Karpas-422 (cell line): ENCODE measurements around the gene SLMAP. TPM values are rescaled to one million over a fixed set of nuclear protein-coding genes. Genes with fewer than 3 reads are reported as not detected.

ENCODE experiments used
- DNase-seq: peaks from one replicate; pipeline ENCODE4 v3.0.0-alpha.2; 2015
- H2AFZ ChIP-seq: fragments of 200-600 bp; sonication (generic); 2 replicates; pipeline ENCODE4 v1.6.1; 2014; ENCODE audit warnings: antibody characterized with exemption, low read length, mixed read lengths
- H3K27ac ChIP-seq: fragments of 200-600 bp; sonication (generic); 2 replicates; pipeline ENCODE4 v1.5.1; 2014; ENCODE audit warnings: mild to moderate bottlenecking, low read length, moderate library complexity
- H3K27me3 ChIP-seq: fragments of 200-600 bp; sonication (generic); 2 replicates; pipeline ENCODE4 v1.6.1; 2014; ENCODE audit warnings: low read length, mixed read lengths
- H3K36me3 ChIP-seq: fragments of 200-600 bp; sonication (generic); 2 replicates; pipeline ENCODE4 v1.6.1; 2014; ENCODE audit warnings: low read length, mixed read lengths; ENCODE audit not compliant: insufficient read depth
- H3K4me1 ChIP-seq: fragments of 200-600 bp; sonication (generic); 2 replicates; pipeline ENCODE4 v1.6.1; 2014; ENCODE audit warnings: mild to moderate bottlenecking, low read length, mixed read lengths
- H3K4me2 ChIP-seq: fragments of 200-600 bp; sonication (generic); 2 replicates; pipeline ENCODE4 v1.6.1; 2014; ENCODE audit warnings: low read length, low read depth, mild to moderate bottlenecking; ENCODE audit not compliant: poor library complexity, severe bottlenecking
- H3K4me3 ChIP-seq: fragments of 200-600 bp; sonication (generic); 2 replicates; pipeline ENCODE4 v1.5.1; 2014; ENCODE audit warnings: mild to moderate bottlenecking, antibody characterized with exemption, low read length, mixed read lengths
- H3K79me2 ChIP-seq: fragments of 200-600 bp; sonication (generic); 2 replicates; pipeline ENCODE4 v1.6.1; 2014; ENCODE audit warnings: mild to moderate bottlenecking, low read length, mixed read lengths
- H3K9ac ChIP-seq: fragments of 200-600 bp; sonication (generic); 2 replicates; pipeline ENCODE4 v1.6.0; 2014; ENCODE audit warnings: low read length
- H3K9me2 ChIP-seq: fragments of 200-600 bp; sonication (generic), shearing (Covaris generic); replicated peaks from 2 replicates; pipeline ENCODE4 v1.6.0; 2014; ENCODE audit warnings: mild to moderate bottlenecking, low read length, moderate library complexity; ENCODE audit not compliant: insufficient read depth
- H3K9me3 ChIP-seq: fragments of 300-700, 200-600 bp; sonication (generic); 2 replicates; pipeline ENCODE4 v1.6.1; 2014; ENCODE audit warnings: low read length, mixed read lengths
- H4K20me1 ChIP-seq: fragments of 200-600 bp; sonication (generic); 2 replicates; pipeline ENCODE4 v1.6.1; 2014; ENCODE audit warnings: mild to moderate bottlenecking, antibody characterized with exemption, low read length, low read depth; ENCODE audit not compliant: insufficient read depth
- total RNA-seq: library from RNA; depleted of rRNA; stranded (reverse); fragments of >200 nt; shearing (Covaris generic); gene quantifications from 2 replicates; pipeline ENCODE4 v1.2.3, GENCODE V29; 2014; ENCODE audit warnings: low replicate concordance

The SLMAP gene
- total RNA-seq, 1 experiment from 2014 or later, result 63.6 TPM

- Histone ChIP-seq H3K4me2 (no peak overlapping the region), H2AFZ (no peak overlapping the region), H3K4me1 (no peaks in the 10 kb centered on the region), H3K4me3 (no peak overlapping the region), H4K20me1 (no peaks in the 10 kb centered on the region), H3K27ac (no peak overlapping the region), H3K9ac (no peak overlapping the region), H3K79me2 (no peaks in the 10 kb centered on the region), H3K27me3 (no peaks in the 10 kb centered on the region), H3K36me3 (peaks cover 11% of the 10 kb centered on the region; the same call in 1 of the 2 replicates), H3K9me3 (no peaks in the 10 kb centered on the region), H3K9me2 (no peaks in the 10 kb centered on the region)
- no peak for DNase-seq
Observed at GRCh38 chr3:57927916-57928315, 171.8 kb downstream of the SLMAP start.

GRCh38 chr3:57928511-57928910, 172.4 kb downstream of the SLMAP start:
- H3K27me3 ChIP-seq, result no peaks in the 10 kb centered on the region
- no peaks in the 10 kb centered on the region for H3K79me2 ChIP-seq
- no peak overlapping the region for H3K27ac ChIP-seq
- H3K9me3 ChIP-seq, result no peaks in the 10 kb centered on the region
- H3K9ac ChIP-seq, result no peak overlapping the region
- no peak for DNase-seq
- H2AFZ ChIP-seq, result no peak overlapping the region
- H3K9me2 ChIP-seq, result no peaks in the 10 kb centered on the region
- no peaks in the 10 kb centered on the region for H4K20me1 ChIP-seq
- H3K36me3 ChIP-seq, result peaks cover 10% of the 10 kb centered on the region; the same call in 1 of the 2 replicates
- H3K4me1 ChIP-seq, result no peaks in the 10 kb centered on the region
- no peak overlapping the region for H3K4me2 ChIP-seq
- no peak overlapping the region for H3K4me3 ChIP-seq

- Histone ChIP-seq H3K4me2 (no peak overlapping the region), H3K4me1 (no peaks in the 10 kb centered on the region), H3K36me3 (peaks cover 6% of the 10 kb centered on the region; the same call in 1 of the 2 replicates), H3K27ac (no peak overlapping the region), H3K27me3 (no peaks in the 10 kb centered on the region), H3K79me2 (no peaks in the 10 kb centered on the region), H3K9me2 (no peaks in the 10 kb centered on the region), H3K9ac (no peak overlapping the region), H3K4me3 (no peak overlapping the region), H2AFZ (no peak overlapping the region), H3K9me3 (no peaks in the 10 kb centered on the region), H4K20me1 (no peaks in the 10 kb centered on the region)
- DNase-seq, result no peak
Observed at GRCh38 chr3:57929988-57930387, 173.9 kb downstream of the SLMAP start.

- Histone ChIP-seq H3K27me3 (no peaks in the 10 kb centered on the region), H2AFZ (no peak overlapping the region), H3K9me3 (no peaks in the 10 kb centered on the region), H3K4me1 (no peaks in the 10 kb centered on the region), H4K20me1 (no peaks in the 10 kb centered on the region), H3K79me2 (no peaks in the 10 kb centered on the region), H3K9ac (no peak overlapping the region), H3K9me2 (no peaks in the 10 kb centered on the region), H3K27ac (no peak overlapping the region), H3K4me2 (no peak overlapping the region), H3K36me3 (no peaks in the 10 kb centered on the region), H3K4me3 (no peak overlapping the region)
- DNase-seq, result no peak
Observed at GRCh38 chr3:57933602-57934001, 177.5 kb downstream of the SLMAP start.

GRCh38 chr3:57934373-57934772, 178.3 kb downstream of the SLMAP start:
- Histone ChIP-seq H3K9me2 (no peaks in the 10 kb centered on the region), H3K9me3 (no peaks in the 10 kb centered on the region)
- DNase-seq, result no peak

GRCh38 chr3:57935539-57935938, 179.4 kb downstream of the SLMAP start:
- Histone ChIP-seq H4K20me1 (no peaks in the 10 kb centered on the region), H2AFZ (no peak overlapping the region), H3K27ac (no peak overlapping the region), H3K27me3 (no peaks in the 10 kb centered on the region), H3K9me2 (no peaks in the 10 kb centered on the region), H3K79me2 (no peaks in the 10 kb centered on the region), H3K4me2 (no peak overlapping the region), H3K9ac (no peak overlapping the region), H3K36me3 (no peaks in the 10 kb centered on the region), H3K9me3 (no peaks in the 10 kb centered on the region), H3K4me3 (no peak overlapping the region), H3K4me1 (no peaks in the 10 kb centered on the region)
- no peak for DNase-seq

More at GRCh38 chr3:57934373-57934772, 178.3 kb downstream of the SLMAP start:
- no peaks in the 10 kb centered on the region for H3K4me1 ChIP-seq
- H3K36me3 ChIP-seq, result no peaks in the 10 kb centered on the region
- no peak overlapping the region for H3K27ac ChIP-seq
- H3K27me3 ChIP-seq, result no peaks in the 10 kb centered on the region
- H3K9ac ChIP-seq, result no peak overlapping the region
- H3K79me2 ChIP-seq, result no peaks in the 10 kb centered on the region
- H2AFZ ChIP-seq, result no peak overlapping the region
- no peak overlapping the region for H3K4me2 ChIP-seq
- H4K20me1 ChIP-seq, result no peaks in the 10 kb centered on the region
- no peak overlapping the region for H3K4me3 ChIP-seq

- Histone ChIP-seq H3K9ac (no peak overlapping the region), H3K9me3 (no peaks in the 10 kb centered on the region), H3K4me1 (no peaks in the 10 kb centered on the region), H3K27me3 (no peaks in the 10 kb centered on the region), H3K27ac (no peak overlapping the region), H4K20me1 (no peaks in the 10 kb centered on the region), H3K4me2 (no peak overlapping the region), H3K36me3 (no peaks in the 10 kb centered on the region), H3K4me3 (no peak overlapping the region), H2AFZ (no peak overlapping the region), H3K9me2 (no peaks in the 10 kb centered on the region), H3K79me2 (no peaks in the 10 kb centered on the region)
- DNase-seq, result no peak
Observed at GRCh38 chr3:57937092-57937491, 181.0 kb downstream of the SLMAP start.

- Histone ChIP-seq H3K4me1 (no peaks in the 10 kb centered on the region), H4K20me1 (0 out of 2 replicates have a peak, but pooled peaks cover 4% of the 10 kb centered on the region), H3K36me3 (no peaks in the 10 kb centered on the region), H3K4me3 (no peak overlapping the region), H3K9me2 (no peaks in the 10 kb centered on the region), H3K9ac (no peak overlapping the region), H3K27me3 (no peaks in the 10 kb centered on the region), H3K9me3 (no peaks in the 10 kb centered on the region), H3K27ac (no peak overlapping the region), H3K79me2 (no peaks in the 10 kb centered on the region), H3K4me2 (no peak overlapping the region), H2AFZ (no peak overlapping the region)
- DNase-seq, result no peak
Observed at GRCh38 chr3:57939775-57940174, 183.7 kb downstream of the SLMAP start.

GRCh38 chr3:57942388-57942787, 186.3 kb downstream of the SLMAP start:
- Histone ChIP-seq H3K4me1 (no peaks in the 10 kb centered on the region), H3K79me2 (no peaks in the 10 kb centered on the region), H3K4me3 (no peak overlapping the region), H3K27me3 (no peaks in the 10 kb centered on the region), H3K9ac (no peak overlapping the region), H3K9me2 (no peaks in the 10 kb centered on the region), H4K20me1 (0 out of 2 replicates have a peak, but pooled peaks cover 4% of the 10 kb centered on the region), H3K27ac (no peak overlapping the region), H3K9me3 (no peaks in the 10 kb centered on the region), H3K4me2 (no peak overlapping the region), H3K36me3 (no peaks in the 10 kb centered on the region), H2AFZ (no peak overlapping the region)
- no peak for DNase-seq
